AG04449 (cell line): ENCODE results near the gene MIA3.
"Not testable (repeated sequence)": the region's sequence is repeated elsewhere in the genome, so short reads cannot be mapped to it uniquely, and the experiment has no call there.

Experiments
- CTCF ChIA-PET: fragments of 350-600 bp; formaldehyde crosslinking; extraction: SDS; loops from one replicate; lab custom pipeline; 2021; ENCODE audit warnings: antibody characterized with exemption; lab: Yijun Ruan, JAX
- POLR2A ChIA-PET: fragments of 400-600, 350-600 bp; formaldehyde crosslinking; extraction: SDS; loops from one replicate; lab custom pipeline; 2020; ENCODE audit warnings: antibody characterized with exemption, inconsistent platforms; lab: Yijun Ruan, JAX
- DNase-seq: peaks from one replicate; pipeline ENCODE4 v3.0.0-alpha.2; 2010; ENCODE audit warnings: low read depth, low spot score
- H3K4me3 ChIP-seq: 2 replicates; pipeline ENCODE4 v1.5.1; 2011; ENCODE audit warnings: low read depth, mild to moderate bottlenecking, control low read depth, low read length
- CTCF ChIP-seq: IDR thresholded peaks from one replicate; pipeline ENCODE4 v1.5.1; 2011; ENCODE audit warnings: mild to moderate bottlenecking, moderate library complexity, low read length, control low read depth, inconsistent platforms; ENCODE audit not compliant: insufficient read depth; ENCODE audit errors: missing control alignments

MIA3 gene

DNA sequence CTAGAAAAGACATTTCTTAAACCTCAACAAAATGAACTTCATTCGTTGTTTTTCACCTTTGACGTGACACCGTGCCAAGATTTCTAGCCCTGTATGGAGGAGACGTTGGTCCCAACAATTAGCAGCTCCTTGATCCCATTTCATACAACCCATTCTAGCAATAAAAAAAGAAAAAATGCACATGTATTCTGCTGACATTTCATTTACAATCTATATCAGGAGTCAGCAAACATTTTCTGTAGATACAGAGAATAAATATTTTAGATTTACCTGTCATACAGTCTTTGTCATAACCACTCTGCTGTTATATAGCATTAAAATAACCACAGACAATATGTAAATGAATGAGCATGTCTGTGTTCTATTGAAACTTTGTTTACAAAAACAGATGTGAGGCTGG is 21.2 kb upstream of the MIA3 start:
- POLR2A ChIA-PET: no interaction called here
- no peak overlapping the region for H3K4me3 ChIP-seq
- no peak for DNase-seq
- TF ChIP-seq CTCF: no peak
- CTCF ChIA-PET: no interaction called here

DNA sequence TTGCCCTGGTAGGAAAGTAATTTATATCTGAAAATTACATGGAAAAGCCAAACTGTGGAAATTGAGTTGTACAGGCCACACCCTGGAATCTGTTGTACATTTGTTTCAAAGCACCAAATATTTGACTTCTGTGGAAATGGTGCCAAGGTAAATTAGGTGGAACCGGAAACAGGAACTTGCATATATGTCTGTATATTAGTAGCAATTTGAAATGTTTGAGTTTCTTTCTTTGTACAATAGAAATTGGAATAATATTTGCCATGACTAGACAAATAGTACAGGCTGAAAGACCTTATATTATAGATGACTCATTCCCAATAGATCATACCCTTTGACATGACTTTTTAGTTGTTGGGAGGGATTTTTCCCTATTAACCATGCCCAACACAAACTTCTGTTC is 17.6 kb upstream of the MIA3 start:
- CTCF ChIA-PET: interaction anchor here (0.9 kb wide), 1 partner anchor 10 kb away, joined by 3 read pairs; no protein-coding TSS in a partner anchor
- TF ChIP-seq CTCF: no peak

GRCh38 chr1:222601257-222601656 is 16.6 kb upstream of the MIA3 start:
- POLR2A ChIA-PET: no interaction called here
- DNase-seq: no peak
- CTCF ChIA-PET: no interaction called here
- no peak for TF ChIP-seq CTCF
- no peak overlapping the region for H3K4me3 ChIP-seq

More for the DNA sequence above, 17.6 kb upstream of the MIA3 start:
- H3K4me3 ChIP-seq: no peak overlapping the region
- POLR2A ChIA-PET: no interaction called here
- no peak for DNase-seq

DNA sequence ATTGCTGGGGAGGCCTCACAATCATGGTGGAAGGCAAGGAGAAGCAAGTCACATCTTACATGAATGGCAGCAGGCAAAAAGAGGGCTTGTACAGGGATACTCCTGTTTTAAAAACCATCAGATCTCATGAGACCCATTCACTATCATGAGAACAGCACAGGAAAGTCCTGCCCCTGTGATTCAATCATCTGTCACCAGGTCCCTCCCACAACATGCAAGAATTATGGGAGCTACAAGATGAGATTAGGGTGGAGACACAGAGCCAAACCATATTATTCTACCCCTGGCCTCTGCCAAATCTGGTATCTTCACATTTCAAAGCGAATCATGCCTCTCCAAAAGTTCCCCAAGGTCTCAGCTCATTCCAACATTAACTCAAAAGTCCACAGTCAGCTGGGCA is 11.1 kb upstream of the MIA3 start:
- ChIA-PET CTCF (no interaction called here), POLR2A (no interaction called here)
- no peak overlapping the region for H3K4me3 ChIP-seq
- no peak for DNase-seq
- no peak for TF ChIP-seq CTCF

DNA sequence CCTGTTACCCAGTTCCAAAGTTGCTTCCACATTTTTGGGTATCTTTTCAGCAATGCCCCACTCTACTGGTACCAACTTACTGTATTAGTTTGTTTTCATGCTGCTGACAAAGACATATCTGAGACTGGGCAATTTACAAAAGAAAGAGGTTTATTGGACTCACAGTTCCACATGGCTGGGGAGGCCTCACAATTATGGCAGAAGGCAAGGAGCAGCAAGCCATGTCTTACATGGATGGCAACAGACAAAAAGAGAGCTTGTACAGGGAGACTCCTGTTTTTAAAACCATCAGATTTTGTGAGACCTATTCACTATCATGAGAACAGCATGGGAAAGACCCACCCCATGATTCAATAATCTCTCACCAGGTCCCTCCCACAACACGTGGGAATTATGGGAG is 8.8 kb upstream of the MIA3 start:
- CTCF ChIA-PET, DNase-seq, H3K4me3 ChIP-seq, POLR2A ChIA-PET: not testable (repeated sequence)

DNA sequence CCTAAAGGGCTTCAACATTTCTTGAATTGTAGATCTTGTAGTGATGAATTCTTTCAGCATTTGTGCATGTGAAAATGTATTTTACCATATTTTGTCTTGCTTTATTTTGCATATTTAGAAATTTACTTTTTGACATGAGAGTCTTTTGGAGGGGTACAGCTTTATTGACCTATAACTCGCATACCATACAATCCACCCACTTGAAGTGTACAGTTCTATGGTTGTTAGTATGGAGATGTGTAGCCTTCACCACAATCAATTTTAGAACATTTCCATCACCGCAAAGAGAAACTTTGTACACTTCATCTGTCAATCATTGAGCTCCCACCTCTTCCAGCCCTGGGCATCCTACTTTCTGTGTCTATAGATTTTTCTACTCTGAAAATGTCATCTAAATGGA is 7.2 kb upstream of the MIA3 start:
- H3K4me3 ChIP-seq: no peak overlapping the region
- DNase-seq: no peak
- TF ChIP-seq CTCF: no peak
- ChIA-PET POLR2A (no interaction called here), CTCF (no interaction called here)

DNA sequence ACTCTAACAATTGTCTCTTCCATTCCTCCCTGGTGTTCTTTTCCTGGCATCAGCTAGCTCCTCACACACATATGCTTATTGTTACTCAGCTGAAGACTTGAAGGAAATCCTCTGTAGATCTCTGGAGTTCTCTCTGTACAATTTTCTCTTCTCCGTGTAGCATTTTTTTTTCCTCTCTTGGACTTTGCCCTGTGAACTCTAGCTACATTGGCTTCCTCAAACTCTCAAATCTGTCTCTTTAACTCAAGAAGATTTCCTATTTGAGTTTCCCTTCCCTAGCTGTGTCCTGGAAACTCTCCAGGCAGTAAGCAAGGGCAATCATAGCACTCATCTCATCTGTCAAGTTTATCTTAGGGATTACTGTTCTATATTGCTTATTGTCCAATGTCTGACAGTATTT is 4.3 kb upstream of the MIA3 start:
- no peak for DNase-seq
- no peak for TF ChIP-seq CTCF
- POLR2A ChIA-PET: no interaction called here
- CTCF ChIA-PET: no interaction called here
- H3K4me3 ChIP-seq: no peak overlapping the region
